Body of pancreas (tissue), 4 donors: Measurements from ENCODE around the gene MAST4. TPM values are rescaled to one million over a fixed set of nuclear protein-coding genes. Genes with fewer than 3 reads are reported as not detected.

ENCODE experiments used
- ATAC-seq: fragments of 150-250 bp; one replicate; pipeline ENCODE4 v1.9.1; 2016
- DNase-seq, 4 donors: peaks; one replicate each; pipeline ENCODE4 v3.0.0-alpha.2; 2019
- H3K27ac ChIP-seq, 4 donors: fragments of 200-600 bp; sonication (generic); 1 replicate in 3 of 4; 2 replicates in 1 of 4; pipeline versions ENCODE4 v1.5.1 to v1.6.1; 2016 to 2019; ENCODE audit warnings: mild to moderate bottlenecking in 1 of 4, mixed read lengths in 1 of 4, moderate library complexity in 1 of 4
- H3K27me3 ChIP-seq, 2 donors: fragments of 200-600 bp; sonication (generic); one replicate each; pipeline ENCODE4 v1.6.0; 2016; ENCODE audit warnings: mild to moderate bottlenecking in 1 of 2
- H3K36me3 ChIP-seq, 2 donors: fragments of 200-600 bp; sonication (generic); replicated peaks in 1 of 2; 2 replicates each; pipeline ENCODE4 v1.5.1; 2016; ENCODE audit warnings: low read depth in 2 of 2; ENCODE audit not compliant: insufficient read depth in 1 of 2
- H3K4me1 ChIP-seq: fragments of 200-600 bp; sonication (generic); one replicate; pipeline ENCODE4 v1.6.0; 2016
- H3K4me3 ChIP-seq, 2 donors: fragments of 200-600 bp; sonication (generic); 1 replicate in 1 of 2; 2 replicates in 1 of 2; pipeline ENCODE4 v1.5.1; 2016 to 2019
- H3K9me3 ChIP-seq, 3 donors: fragments of 200-600 bp; sonication (generic); 1 replicate in 2 of 3; 2 replicates in 1 of 3; pipeline ENCODE4 v1.5.1; 2016
- CTCF ChIP-seq, 7 experiments: fragments of 450-650 bp in 4 of 7; fragments of 200-600 bp in 3 of 7; sonication (generic) in 3 of 7; IDR thresholded peaks; one replicate each; pipeline ENCODE4 v1.5.1; 2016 to 2019; ENCODE audit warnings: antibody characterized with exemption in 7 of 7
- POLR2A ChIP-seq, 3 donors: fragments of 450-650 bp; IDR thresholded peaks; one replicate each; pipeline ENCODE4 v1.6.1; 2016; ENCODE audit warnings: antibody characterized with exemption in 3 of 3, mild to moderate bottlenecking in 2 of 3
- WGBS, 2 donors: methylation state at CpG; one replicate each; pipeline ENCODE4 v1.1.5; 2017; 5-methylcytosine and 5-hydroxymethylcytosine counted together
- intact Hi-C: fragments of 100-400 bp; cut with DNase I; formaldehyde crosslinking; loops from one replicate; pipeline ENCODE4 v1.15.1; 2023
- total RNA-seq, 2 donors: library from RNA; depleted of rRNA; stranded (reverse); fragments of >200 nt; gene quantifications; one replicate each; pipeline ENCODE4 v1.1.0, GENCODE V29; 2016

Gene MAST4
- total RNA-seq, 2 donors from 2014 or later: 17.9 to 29.7 TPM

DNA sequence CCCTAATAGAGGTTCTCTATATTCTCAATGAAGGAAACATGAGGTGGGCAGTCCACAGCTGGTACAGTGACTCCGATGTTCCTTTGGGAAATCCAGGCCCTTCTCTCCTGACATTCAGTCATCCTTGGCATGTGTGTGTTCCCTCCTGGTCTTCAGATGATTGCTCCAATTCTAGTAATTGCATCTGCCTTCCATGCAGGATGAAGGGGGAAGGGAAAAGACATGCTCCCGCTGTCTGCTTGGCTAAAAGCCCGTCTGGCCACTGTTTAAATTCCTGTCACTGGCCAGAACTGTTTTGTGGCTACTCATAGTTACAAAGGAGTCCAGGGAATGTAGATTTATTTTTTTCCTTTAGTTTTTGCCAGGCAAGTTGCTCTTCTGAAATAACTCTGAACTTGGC is 65.0 kb downstream of the MAST4 start:
- Histone ChIP-seq H3K27ac (no peak overlapping the region), H3K9me3 (no peaks in the 10 kb centered on the region), H3K4me1 (peaks cover 4% of the 10 kb centered on the region), H3K36me3 (no peaks in the 10 kb centered on the region), H3K4me3 (no peak overlapping the region), H3K27me3 (no peaks in the 10 kb centered on the region)
- ATAC-seq (no peak), DNase-seq (peak in 3 of 4 donors; percentile 19 to 38 (median 22))
- intact Hi-C loops: no loop called here
- WGBS, 2 donors: 50 to 58% methylated on average over 3 of the region's 3 CpGs
- TF ChIP-seq POLR2A (IDR thresholded peaks at IDR 0.05) (no peak), CTCF (IDR thresholded peaks at IDR 0.05) (no peak)

GRCh38 chr5:66666778-66667177 is 70.6 kb downstream of the MAST4 start:
- intact Hi-C loops: no loop called here
- Histone ChIP-seq H3K27me3 (no peaks in the 10 kb centered on the region), H3K4me3 (no peak overlapping the region), H3K9me3 (no peaks in the 10 kb centered on the region), H3K36me3 (no peaks in the 10 kb centered on the region), H3K27ac (no peak overlapping the region), H3K4me1 (peaks cover 24% of the 10 kb centered on the region)
- TF ChIP-seq POLR2A (IDR thresholded peaks at IDR 0.05) (no peak), CTCF (IDR thresholded peaks at IDR 0.05) (no peak)
- peak in 2 of 4 donors; percentile 45 for DNase-seq
- 57 to 91% methylated on average over 3 of the region's 3 CpGs for WGBS, 2 donors
- no peak for ATAC-seq

- intact Hi-C loops: no loop called here
- TF ChIP-seq CTCF (IDR thresholded peaks at IDR 0.05): no peak
- no peak for TF ChIP-seq POLR2A (IDR thresholded peaks at IDR 0.05)
- no peaks in the 10 kb centered on the region for H3K9me3 ChIP-seq
- no peaks in the 10 kb centered on the region for H3K27me3 ChIP-seq
- H3K27ac ChIP-seq: peak overlapping the region in 3 of 4 donors; percentile 49 to 61 (median 55)
- 73 to 82% methylated on average over 5 of the region's 5 CpGs for WGBS, 2 donors
- DNase-seq: peak in 1 of 4 donors; percentile 18
- no peaks in the 10 kb centered on the region for H3K36me3 ChIP-seq
- no peak overlapping the region for H3K4me3 ChIP-seq
- ATAC-seq: peak; percentile 63
- peaks cover 24% of the 10 kb centered on the region for H3K4me1 ChIP-seq
These were observed 73.1 kb downstream of the MAST4 start for GRCh38 chr5:66669086-66669861.

DNA sequence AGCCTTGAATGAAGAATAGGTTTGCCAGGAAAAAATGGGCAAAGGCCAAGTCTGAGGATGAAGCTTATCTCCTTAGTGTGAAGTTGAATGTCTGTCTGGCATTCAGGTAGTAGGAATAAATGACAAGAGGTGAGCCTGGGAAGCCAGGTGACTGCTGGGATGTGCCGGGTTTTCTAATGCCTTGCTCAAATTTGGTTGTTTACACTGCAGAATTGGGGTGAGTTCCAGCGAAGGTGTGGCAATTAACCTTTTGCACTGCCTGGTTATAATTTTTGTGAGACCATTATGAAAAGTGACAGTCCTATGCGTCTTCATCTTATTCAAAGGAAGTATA is 73.6 kb downstream of the MAST4 start:
- no peak for DNase-seq
- intact Hi-C loops: no loop called here
- no peak for ATAC-seq

More for the DNA sequence above, 73.6 kb downstream of the MAST4 start:
- Histone ChIP-seq H3K4me1 (peaks cover 24% of the 10 kb centered on the region), H3K36me3 (no peaks in the 10 kb centered on the region), H3K4me3 (no peak overlapping the region), H3K27me3 (no peaks in the 10 kb centered on the region), H3K9me3 (no peaks in the 10 kb centered on the region), H3K27ac (peak overlapping the region in 3 of 4 donors; percentile 49 to 61 (median 55))
- WGBS, 2 donors: 8 to 19% methylated on average over 3 of the region's 3 CpGs
- TF ChIP-seq CTCF (IDR thresholded peaks at IDR 0.05) (no peak), POLR2A (IDR thresholded peaks at IDR 0.05) (no peak)
